Parathyroid adenoma (tissue), 2 donors: Measurements from ENCODE around the gene USP30.

Source experiments
- H2AFZ ChIP-seq: fragments of 300-600 bp; sonication (generic); one replicate; pipeline ENCODE4 v1.7.0; 2017; ENCODE audit warnings: antibody characterized with exemption, mild to moderate bottlenecking
- H3K27ac ChIP-seq: fragments of 300-600 bp; sonication (generic); one replicate; pipeline ENCODE4 v1.7.0; 2017
- H3K27me3 ChIP-seq: fragments of 300-600 bp; sonication (generic); one replicate; pipeline ENCODE4 v1.7.0; 2017; ENCODE audit warnings: low read length; ENCODE audit not compliant: control insufficient read depth, insufficient read depth
- H3K36me3 ChIP-seq: fragments of 300-600 bp; sonication (generic); one replicate; pipeline ENCODE4 v1.7.0; 2017; ENCODE audit warnings: low read length; ENCODE audit not compliant: control insufficient read depth, insufficient read depth
- H3K4me1 ChIP-seq: fragments of 300-600 bp; sonication (generic); one replicate; pipeline ENCODE4 v1.7.0; 2017; ENCODE audit warnings: control low read depth
- H3K4me2 ChIP-seq: fragments of 300-600 bp; sonication (generic); one replicate; pipeline ENCODE4 v1.7.0; 2017; ENCODE audit warnings: low read length
- H3K4me3 ChIP-seq: fragments of 300-600 bp; sonication (generic); one replicate; pipeline ENCODE4 v1.7.0; 2017; ENCODE audit warnings: low read depth, low read length
- H3K79me2 ChIP-seq: fragments of 300-600 bp; sonication (generic); one replicate; pipeline ENCODE4 v1.7.0; 2017; ENCODE audit warnings: control low read depth
- H3K9ac ChIP-seq: fragments of 300-600 bp; sonication (generic); one replicate; pipeline ENCODE4 v1.7.0; 2017; ENCODE audit warnings: mild to moderate bottlenecking
- H3K9me3 ChIP-seq: fragments of 300-600 bp; sonication (generic); one replicate; pipeline ENCODE4 v1.7.0; 2017; ENCODE audit warnings: low read length; ENCODE audit not compliant: control insufficient read depth
- TF ChIP-seq, protein P1 (sequence below): fragments of 300-600 bp; sonication (generic); IDR thresholded peaks from one replicate; pipeline ENCODE4 v1.7.0; 2017; ENCODE audit warnings: antibody characterized with exemption, mild to moderate bottlenecking
- donor health status: primary hyperparathyroidism.

USP30 gene

GRCh38 chr12:109057376-109057775 lies 5.0 kb downstream of the USP30 start:
- Histone ChIP-seq H3K4me3 (no peak overlapping the region), H3K36me3 (no peaks in the 10 kb centered on the region), H2AFZ (no peak overlapping the region), H3K27ac (no peak overlapping the region), H3K4me1 (no peaks in the 10 kb centered on the region), H3K79me2 (peaks cover 6% of the 10 kb centered on the region), H3K27me3 (no peaks in the 10 kb centered on the region), H3K4me2 (no peak overlapping the region), H3K9me3 (no peaks in the 10 kb centered on the region), H3K9ac (no peak overlapping the region)
- TF ChIP-seq, protein P1, sequence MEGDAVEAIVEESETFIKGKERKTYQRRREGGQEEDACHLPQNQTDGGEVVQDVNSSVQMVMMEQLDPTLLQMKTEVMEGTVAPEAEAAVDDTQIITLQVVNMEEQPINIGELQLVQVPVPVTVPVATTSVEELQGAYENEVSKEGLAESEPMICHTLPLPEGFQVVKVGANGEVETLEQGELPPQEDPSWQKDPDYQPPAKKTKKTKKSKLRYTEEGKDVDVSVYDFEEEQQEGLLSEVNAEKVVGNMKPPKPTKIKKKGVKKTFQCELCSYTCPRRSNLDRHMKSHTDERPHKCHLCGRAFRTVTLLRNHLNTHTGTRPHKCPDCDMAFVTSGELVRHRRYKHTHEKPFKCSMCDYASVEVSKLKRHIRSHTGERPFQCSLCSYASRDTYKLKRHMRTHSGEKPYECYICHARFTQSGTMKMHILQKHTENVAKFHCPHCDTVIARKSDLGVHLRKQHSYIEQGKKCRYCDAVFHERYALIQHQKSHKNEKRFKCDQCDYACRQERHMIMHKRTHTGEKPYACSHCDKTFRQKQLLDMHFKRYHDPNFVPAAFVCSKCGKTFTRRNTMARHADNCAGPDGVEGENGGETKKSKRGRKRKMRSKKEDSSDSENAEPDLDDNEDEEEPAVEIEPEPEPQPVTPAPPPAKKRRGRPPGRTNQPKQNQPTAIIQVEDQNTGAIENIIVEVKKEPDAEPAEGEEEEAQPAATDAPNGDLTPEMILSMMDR = no peak

DNA sequence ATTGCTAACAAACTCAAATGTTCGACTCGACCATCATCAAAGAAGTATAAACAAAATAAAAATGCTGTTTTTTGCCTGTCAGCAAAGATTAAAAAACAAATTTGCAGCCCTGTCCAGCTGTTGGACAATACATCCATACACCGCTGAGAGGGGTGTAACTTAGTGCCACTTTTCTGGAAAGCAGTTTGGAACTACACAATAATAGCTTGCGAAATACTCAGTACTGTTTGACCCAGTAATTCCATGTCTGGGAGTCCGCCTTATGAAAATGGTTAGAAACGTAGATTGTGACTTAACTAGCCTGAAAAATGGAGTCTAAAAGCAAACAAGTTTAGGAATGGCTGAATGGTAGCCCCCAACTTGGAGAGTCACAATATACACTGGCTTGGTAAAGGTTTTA lies 6.4 kb downstream of the USP30 start:
- TF ChIP-seq, protein P1 = no peak
- no peaks in the 10 kb centered on the region for H3K9me3 ChIP-seq
- H3K4me3 ChIP-seq = no peak overlapping the region
- peaks cover 4% of the 10 kb centered on the region for H3K79me2 ChIP-seq
- H3K27ac ChIP-seq = no peak overlapping the region
- no peaks in the 10 kb centered on the region for H3K4me1 ChIP-seq
- H3K27me3 ChIP-seq = no peaks in the 10 kb centered on the region
- H3K9ac ChIP-seq = no peak overlapping the region
- no peak overlapping the region for H3K4me2 ChIP-seq
- H2AFZ ChIP-seq = no peak overlapping the region
- no peaks in the 10 kb centered on the region for H3K36me3 ChIP-seq

GRCh38 chr12:109064143-109064542 lies 11.8 kb downstream of the USP30 start:
- H3K27me3 ChIP-seq = no peaks in the 10 kb centered on the region
- no peaks in the 10 kb centered on the region for H3K36me3 ChIP-seq
- H2AFZ ChIP-seq = no peak overlapping the region
- H3K9me3 ChIP-seq = no peaks in the 10 kb centered on the region
- H3K27ac ChIP-seq = no peak overlapping the region
- no peaks in the 10 kb centered on the region for H3K4me1 ChIP-seq
- TF ChIP-seq, protein P1 = no peak
- H3K79me2 ChIP-seq = no peaks in the 10 kb centered on the region
- no peak overlapping the region for H3K9ac ChIP-seq
- no peak overlapping the region for H3K4me3 ChIP-seq
- no peak overlapping the region for H3K4me2 ChIP-seq

- H3K4me1 ChIP-seq = no peaks in the 10 kb centered on the region
- no peak overlapping the region for H3K9ac ChIP-seq
- TF ChIP-seq, protein P1 = no peak
- no peak overlapping the region for H3K4me2 ChIP-seq
- H3K79me2 ChIP-seq = no peaks in the 10 kb centered on the region
- no peak overlapping the region for H3K4me3 ChIP-seq
- no peaks in the 10 kb centered on the region for H3K9me3 ChIP-seq
- H3K27ac ChIP-seq = no peak overlapping the region
- H3K27me3 ChIP-seq = no peaks in the 10 kb centered on the region
- H3K36me3 ChIP-seq = no peaks in the 10 kb centered on the region
- H2AFZ ChIP-seq = no peak overlapping the region
These were observed 12.9 kb downstream of the USP30 start for GRCh38 chr12:109065154-109065852.

- Histone ChIP-seq H2AFZ (no peak overlapping the region), H3K4me1 (no peaks in the 10 kb centered on the region), H3K9me3 (no peaks in the 10 kb centered on the region), H3K4me3 (no peak overlapping the region), H3K4me2 (no peak overlapping the region), H3K27ac (no peak overlapping the region), H3K9ac (no peak overlapping the region), H3K36me3 (no peaks in the 10 kb centered on the region), H3K27me3 (no peaks in the 10 kb centered on the region), H3K79me2 (no peaks in the 10 kb centered on the region)
- TF ChIP-seq, protein P1 = no peak
These were observed 13.4 kb downstream of the USP30 start for GRCh38 chr12:109065853-109066193.
